Mucosa of stomach (tissue), 1 donor: ENCODE measurements around the gene CABLES1.
"Not testable (repeated sequence)": the region's sequence is repeated elsewhere in the genome, so short reads cannot be mapped to it uniquely, and the experiment has no call there.

Experiments used
- H3K27me3 ChIP-seq: one replicate; pipeline ENCODE4 v1.7.0; 2013; ENCODE audit warnings: mild to moderate bottlenecking, low read length; ENCODE audit not compliant: control insufficient read depth, insufficient read depth
- H3K36me3 ChIP-seq: one replicate; pipeline ENCODE4 v1.7.0; 2013; ENCODE audit warnings: low read length; ENCODE audit not compliant: control insufficient read depth, insufficient read depth
- H3K4me1 ChIP-seq: one replicate; pipeline ENCODE4 v1.7.0; 2013; ENCODE audit warnings: mild to moderate bottlenecking, low read length; ENCODE audit not compliant: control insufficient read depth, insufficient read depth
- H3K4me3 ChIP-seq: one replicate; pipeline ENCODE4 v1.7.0; 2013; ENCODE audit warnings: low read length
- H3K9ac ChIP-seq: one replicate; pipeline ENCODE4 v1.7.0; 2013; ENCODE audit warnings: mild to moderate bottlenecking, low read length, moderate library complexity
- H3K9me3 ChIP-seq: one replicate; pipeline ENCODE4 v1.7.0; 2013; ENCODE audit warnings: mild to moderate bottlenecking, low read length, moderate library complexity; ENCODE audit not compliant: control insufficient read depth
- donor health status: Pancreatic carcinoma.

CABLES1 gene

GRCh38 chr18:23238651-23239349, 103.5 kb downstream of the CABLES1 start:
- Histone ChIP-seq H3K4me3 (no peak overlapping the region), H3K9me3 (no peaks in the 10 kb centered on the region), H3K36me3 (peaks cover 4% of the 10 kb centered on the region), H3K4me1 (peaks cover 19% of the 10 kb centered on the region), H3K9ac (no peak overlapping the region), H3K27me3 (no peaks in the 10 kb centered on the region)

GRCh38 chr18:23239350-23239692, 104.0 kb downstream of the CABLES1 start:
- Histone ChIP-seq H3K4me1 (peaks cover 19% of the 10 kb centered on the region), H3K9ac (no peak overlapping the region), H3K27me3 (no peaks in the 10 kb centered on the region), H3K4me3 (no peak overlapping the region), H3K36me3 (peaks cover 4% of the 10 kb centered on the region), H3K9me3 (no peaks in the 10 kb centered on the region)

- Histone ChIP-seq H3K27me3 (no peaks in the 10 kb centered on the region), H3K36me3 (peaks cover 4% of the 10 kb centered on the region), H3K9me3 (no peaks in the 10 kb centered on the region), H3K4me1 (peaks cover 19% of the 10 kb centered on the region), H3K4me3 (no peak overlapping the region), H3K9ac (no peak overlapping the region)
Observed at GRCh38 chr18:23239885-23240608, 104.8 kb downstream of the CABLES1 start.

GRCh38 chr18:23240609-23240930, 105.3 kb downstream of the CABLES1 start:
- H3K4me3 ChIP-seq = no peak overlapping the region
- peaks cover 4% of the 10 kb centered on the region for H3K36me3 ChIP-seq
- no peak overlapping the region for H3K9ac ChIP-seq
- H3K9me3 ChIP-seq = no peaks in the 10 kb centered on the region
- H3K27me3 ChIP-seq = no peaks in the 10 kb centered on the region
- peaks cover 19% of the 10 kb centered on the region for H3K4me1 ChIP-seq

GRCh38 chr18:23241833-23242496, 106.7 kb downstream of the CABLES1 start:
- not testable (repeated sequence) for H3K9ac ChIP-seq, H3K27me3 ChIP-seq, H3K36me3 ChIP-seq, H3K9me3 ChIP-seq, H3K4me3 ChIP-seq
- H3K4me1 ChIP-seq = peaks cover 17% of the 10 kb centered on the region

GRCh38 chr18:23243178-23243577, 107.9 kb downstream of the CABLES1 start:
- Histone ChIP-seq H3K4me1 (peaks cover 6% of the 10 kb centered on the region), H3K27me3 (no peaks in the 10 kb centered on the region), H3K36me3 (no peaks in the 10 kb centered on the region), H3K9ac (no peak overlapping the region), H3K4me3 (no peak overlapping the region), H3K9me3 (no peaks in the 10 kb centered on the region)

GRCh38 chr18:23243816-23244215, 108.5 kb downstream of the CABLES1 start:
- H3K4me3 ChIP-seq = no peak overlapping the region

GRCh38 chr18:23244401-23244800, 109.1 kb downstream of the CABLES1 start:
- Histone ChIP-seq H3K4me1 (no peaks in the 10 kb centered on the region), H3K27me3 (no peaks in the 10 kb centered on the region), H3K9ac (no peak overlapping the region)

More at GRCh38 chr18:23243816-23244215, 108.5 kb downstream of the CABLES1 start:
- no peak overlapping the region for H3K9ac ChIP-seq
- no peaks in the 10 kb centered on the region for H3K36me3 ChIP-seq
- no peaks in the 10 kb centered on the region for H3K9me3 ChIP-seq
- no peaks in the 10 kb centered on the region for H3K27me3 ChIP-seq
- no peaks in the 10 kb centered on the region for H3K4me1 ChIP-seq

GRCh38 chr18:23245461-23245860, 110.2 kb downstream of the CABLES1 start:
- no peak overlapping the region for H3K4me3 ChIP-seq
- no peak overlapping the region for H3K9ac ChIP-seq
- no peaks in the 10 kb centered on the region for H3K27me3 ChIP-seq
- H3K36me3 ChIP-seq = no peaks in the 10 kb centered on the region
- H3K4me1 ChIP-seq = no peaks in the 10 kb centered on the region
- H3K9me3 ChIP-seq = no peaks in the 10 kb centered on the region

More at GRCh38 chr18:23244401-23244800, 109.1 kb downstream of the CABLES1 start:
- Histone ChIP-seq H3K4me3 (no peak overlapping the region), H3K9me3 (no peaks in the 10 kb centered on the region), H3K36me3 (no peaks in the 10 kb centered on the region)

GRCh38 chr18:23247331-23247730, 112.0 kb downstream of the CABLES1 start:
- no peak overlapping the region for H3K9ac ChIP-seq
- no peaks in the 10 kb centered on the region for H3K9me3 ChIP-seq
- H3K4me1 ChIP-seq = no peaks in the 10 kb centered on the region
- H3K27me3 ChIP-seq = no peaks in the 10 kb centered on the region
- no peak overlapping the region for H3K4me3 ChIP-seq
- H3K36me3 ChIP-seq = no peaks in the 10 kb centered on the region

- Histone ChIP-seq H3K9ac (no peak overlapping the region), H3K27me3 (no peaks in the 10 kb centered on the region), H3K9me3 (no peaks in the 10 kb centered on the region), H3K4me3 (no peak overlapping the region), H3K4me1 (no peaks in the 10 kb centered on the region), H3K36me3 (no peaks in the 10 kb centered on the region)
Observed at GRCh38 chr18:23247896-23248295, 112.6 kb downstream of the CABLES1 start.

- Histone ChIP-seq H3K4me1 (no peaks in the 10 kb centered on the region), H3K27me3 (no peaks in the 10 kb centered on the region)
Observed at GRCh38 chr18:23248826-23249225, 113.5 kb downstream of the CABLES1 start.

More at GRCh38 chr18:23248826-23249225, 113.5 kb downstream of the CABLES1 start:
- Histone ChIP-seq H3K4me3 (no peak overlapping the region), H3K36me3 (no peaks in the 10 kb centered on the region), H3K9ac (no peak overlapping the region), H3K9me3 (no peaks in the 10 kb centered on the region)
